Uterus (tissue), 4 donors: ENCODE data around the gene HEPACAM2. TPM values are rescaled to one million over a fixed set of nuclear protein-coding genes. Genes with fewer than 3 reads are reported as not detected.

Source experiments
- DNase-seq, 2 donors: peaks; one replicate each; pipeline ENCODE4 v3.0.0-alpha.2; 2019 to 2020
- H3K27ac ChIP-seq, 2 donors: fragments of 200-600 bp; sonication (generic); 1 replicate in 1 of 2; 2 replicates in 1 of 2; pipeline ENCODE4 v1.5.1; 2016 to 2018
- H3K27me3 ChIP-seq, 2 donors: fragments of 200-600 bp; sonication (generic); one replicate each; pipeline ENCODE4 v1.5.1; 2018 to 2019; ENCODE audit warnings: control low read depth in 1 of 2
- H3K36me3 ChIP-seq, 2 donors: fragments of 200-600 bp; sonication (generic); one replicate each; pipeline ENCODE4 v1.5.1; 2019; ENCODE audit warnings: control low read depth in 1 of 2
- H3K4me1 ChIP-seq, 2 donors: fragments of 200-600 bp; sonication (generic); one replicate each; pipeline ENCODE4 v1.5.1; 2018 to 2019; ENCODE audit warnings: control low read depth in 1 of 2
- H3K4me3 ChIP-seq, 2 donors: fragments of 200-600 bp; sonication (generic); 1 replicate in 1 of 2; 2 replicates in 1 of 2; pipeline ENCODE4 v1.5.1; 2018 to 2019; ENCODE audit warnings: mild to moderate bottlenecking in 1 of 2
- H3K9me3 ChIP-seq, 2 donors: fragments of 200-600 bp; sonication (generic); one replicate each; pipeline ENCODE4 v1.5.1; 2019; ENCODE audit warnings: control low read depth in 1 of 2
- CTCF ChIP-seq, 4 experiments: fragments of 200-600 bp in 2 of 4; fragments of 450-650 bp in 2 of 4; sonication (generic) in 2 of 4; IDR thresholded peaks; one replicate each; pipeline ENCODE4 v1.5.1; 2016 to 2019; ENCODE audit warnings: antibody characterized with exemption in 4 of 4, mild to moderate bottlenecking in 2 of 4, moderate library complexity in 1 of 4
- POLR2A ChIP-seq, 2 donors: fragments of 450-650 bp; IDR thresholded peaks; one replicate each; pipeline ENCODE4 v1.6.1; 2016; ENCODE audit warnings: antibody characterized with exemption in 2 of 2, mild to moderate bottlenecking in 1 of 2, moderate library complexity in 1 of 2
- intact Hi-C: fragments of 100-400 bp; cut with DNase I; formaldehyde crosslinking; loops from one replicate; pipeline ENCODE4 v1.15.1; 2023; ENCODE audit warnings: low total_unique reads
- total RNA-seq, 4 donors: library from RNA; depleted of rRNA in 3 of 4; stranded (reverse); fragments of >200 nt in 3 of 4; gene quantifications; one replicate each; pipeline versions ENCODE4 v1.1.0 to v1.2.4, GENCODE V29; 2014 to 2023
- donor health status: DM: yes; HTN: yes; CAD: no.

Gene HEPACAM2
- total RNA-seq, 4 donors from 2014 or later: 0.14 TPM; not detected in 3

- Histone ChIP-seq H3K4me3 (no peak overlapping the region), H3K27me3 (no peaks in the 10 kb centered on the region), H3K4me1 (no peaks in the 10 kb centered on the region), H3K9me3 (no peaks in the 10 kb centered on the region), H3K36me3 (no peaks in the 10 kb centered on the region), H3K27ac (no peak overlapping the region)
- no peak for TF ChIP-seq CTCF (IDR thresholded peaks at IDR 0.05)
- TF ChIP-seq POLR2A (IDR thresholded peaks at IDR 0.05): no peak
- intact Hi-C loops: no loop called here
- no peak for DNase-seq
Observed at GRCh38 chr7:93161181-93161762, 65.0 kb downstream of the HEPACAM2 start.

DNA sequence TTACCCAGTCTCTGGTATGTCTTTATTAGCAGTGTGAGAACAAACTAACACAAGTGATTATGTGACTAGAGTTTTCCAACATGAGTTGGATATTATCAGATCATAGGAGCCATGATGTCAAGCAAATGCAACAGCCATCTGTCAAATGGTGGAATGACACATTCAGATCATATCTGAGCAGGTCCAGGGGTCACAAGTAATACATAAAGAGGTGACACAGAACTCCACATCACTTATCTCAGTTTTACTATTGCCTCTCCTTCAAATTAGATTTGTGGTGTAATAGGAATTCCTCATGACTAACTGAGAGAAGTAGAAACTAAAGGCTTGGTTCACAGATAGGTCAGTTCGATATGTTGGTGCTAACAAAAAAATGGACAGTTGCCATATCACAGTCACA, 65.9 kb downstream of the HEPACAM2 start:
- no peak for DNase-seq
- intact Hi-C loops: no loop called here
- no peaks in the 10 kb centered on the region for H3K9me3 ChIP-seq

DNA sequence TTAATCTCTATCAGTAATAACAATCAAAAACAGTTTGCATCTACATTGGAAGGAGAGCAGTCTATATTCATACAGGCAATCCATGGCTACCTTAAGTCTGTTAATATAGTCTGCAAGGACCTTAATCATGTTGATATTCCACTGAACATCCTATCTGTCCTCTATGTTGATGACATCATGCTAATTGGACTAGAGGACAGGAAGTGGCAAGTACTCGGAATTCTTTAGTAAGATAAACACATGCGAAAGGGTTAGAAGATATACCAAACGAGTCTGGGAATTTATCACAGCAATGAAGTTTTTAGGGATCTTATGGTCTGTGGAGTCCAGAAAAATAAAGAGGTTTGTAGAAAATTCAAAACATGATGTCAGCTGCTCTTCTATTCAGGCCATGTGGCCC, 66.8 kb downstream of the HEPACAM2 start:
- H3K4me1 ChIP-seq: no peaks in the 10 kb centered on the region
- no peaks in the 10 kb centered on the region for H3K36me3 ChIP-seq
- TF ChIP-seq POLR2A (IDR thresholded peaks at IDR 0.05): no peak
- TF ChIP-seq CTCF (IDR thresholded peaks at IDR 0.05): no peak
- no peaks in the 10 kb centered on the region for H3K9me3 ChIP-seq
- DNase-seq: no peak
- no peak overlapping the region for H3K4me3 ChIP-seq
- H3K27ac ChIP-seq: no peak overlapping the region
- intact Hi-C loops: no loop called here
- H3K27me3 ChIP-seq: no peaks in the 10 kb centered on the region

More for the DNA sequence above, 65.9 kb downstream of the HEPACAM2 start:
- no peak for TF ChIP-seq CTCF (IDR thresholded peaks at IDR 0.05)
- no peak for TF ChIP-seq POLR2A (IDR thresholded peaks at IDR 0.05)
- no peaks in the 10 kb centered on the region for H3K36me3 ChIP-seq
- no peak overlapping the region for H3K27ac ChIP-seq
- no peak overlapping the region for H3K4me3 ChIP-seq
- no peaks in the 10 kb centered on the region for H3K4me1 ChIP-seq
- H3K27me3 ChIP-seq: no peaks in the 10 kb centered on the region

DNA sequence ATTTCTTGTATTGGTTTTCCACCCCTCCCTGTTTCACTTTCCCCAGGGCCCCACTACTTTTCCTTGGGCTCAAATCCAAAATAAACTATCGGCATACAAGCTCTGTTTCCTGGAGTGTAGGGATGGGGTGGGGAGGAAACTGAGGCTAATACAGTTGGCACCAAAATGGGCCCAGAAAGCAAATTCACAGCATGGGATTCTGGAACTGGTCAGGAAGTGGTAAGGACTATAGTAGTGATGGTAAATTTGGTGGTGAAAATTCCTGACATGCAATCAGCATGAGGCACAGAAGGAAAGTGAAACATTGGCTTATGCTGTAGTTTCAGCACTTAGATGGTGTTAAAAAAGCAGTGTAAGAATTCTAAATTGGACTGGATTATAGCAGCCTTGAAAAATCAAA, 69.4 kb downstream of the HEPACAM2 start:
- Histone ChIP-seq H3K27ac (no peak overlapping the region), H3K36me3 (no peaks in the 10 kb centered on the region)
- intact Hi-C loops: no loop called here

More for the DNA sequence above, 69.4 kb downstream of the HEPACAM2 start:
- TF ChIP-seq POLR2A (IDR thresholded peaks at IDR 0.05): no peak
- TF ChIP-seq CTCF (IDR thresholded peaks at IDR 0.05): no peak
- H3K9me3 ChIP-seq: no peaks in the 10 kb centered on the region
- H3K4me3 ChIP-seq: no peak overlapping the region
- no peak for DNase-seq
- no peaks in the 10 kb centered on the region for H3K27me3 ChIP-seq
- no peaks in the 10 kb centered on the region for H3K4me1 ChIP-seq
